Esophagus squamous epithelium (tissue), 4 donors: ENCODE data around the gene CEBPB.

Experiments used
- POLR2A ChIP-seq, 4 donors: fragments of 450-650 bp; IDR thresholded peaks; one replicate each; pipeline ENCODE4 v1.6.1; 2017; ENCODE audit warnings: antibody characterized with exemption in 4 of 4, mild to moderate bottlenecking in 4 of 4, moderate library complexity in 3 of 4
- TF ChIP-seq, protein P1 (sequence below), 6 experiments: fragments of 450-650 bp in 4 of 6; fragments of 200-600 bp in 2 of 6; sonication (generic) in 2 of 6; IDR thresholded peaks; one replicate each; pipeline ENCODE4 v1.5.1; 2016 to 2019; ENCODE audit warnings: antibody characterized with exemption in 6 of 6, mild to moderate bottlenecking in 4 of 6, moderate library complexity in 4 of 6

DNA sequence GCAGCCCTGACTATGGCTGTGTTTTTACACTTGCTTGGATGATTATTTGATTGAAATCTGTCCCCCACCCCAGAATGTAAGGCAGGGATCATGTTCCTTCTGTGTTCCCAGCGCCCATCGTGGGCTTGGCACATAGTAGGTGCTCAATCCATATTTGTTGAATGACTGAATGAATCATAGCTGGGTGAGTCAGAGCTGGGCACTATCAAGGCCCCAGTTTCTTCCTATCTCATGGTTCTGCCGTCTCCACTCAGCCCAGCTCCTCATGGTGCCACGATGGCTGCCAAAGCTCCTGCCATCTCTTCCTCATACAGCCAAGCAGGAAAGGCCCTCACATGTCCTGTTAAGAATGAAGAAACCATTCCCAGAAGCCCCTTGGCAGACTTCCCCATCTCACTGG lies 29.0 kb downstream of the CEBPB start:
- TF ChIP-seq, protein P1, sequence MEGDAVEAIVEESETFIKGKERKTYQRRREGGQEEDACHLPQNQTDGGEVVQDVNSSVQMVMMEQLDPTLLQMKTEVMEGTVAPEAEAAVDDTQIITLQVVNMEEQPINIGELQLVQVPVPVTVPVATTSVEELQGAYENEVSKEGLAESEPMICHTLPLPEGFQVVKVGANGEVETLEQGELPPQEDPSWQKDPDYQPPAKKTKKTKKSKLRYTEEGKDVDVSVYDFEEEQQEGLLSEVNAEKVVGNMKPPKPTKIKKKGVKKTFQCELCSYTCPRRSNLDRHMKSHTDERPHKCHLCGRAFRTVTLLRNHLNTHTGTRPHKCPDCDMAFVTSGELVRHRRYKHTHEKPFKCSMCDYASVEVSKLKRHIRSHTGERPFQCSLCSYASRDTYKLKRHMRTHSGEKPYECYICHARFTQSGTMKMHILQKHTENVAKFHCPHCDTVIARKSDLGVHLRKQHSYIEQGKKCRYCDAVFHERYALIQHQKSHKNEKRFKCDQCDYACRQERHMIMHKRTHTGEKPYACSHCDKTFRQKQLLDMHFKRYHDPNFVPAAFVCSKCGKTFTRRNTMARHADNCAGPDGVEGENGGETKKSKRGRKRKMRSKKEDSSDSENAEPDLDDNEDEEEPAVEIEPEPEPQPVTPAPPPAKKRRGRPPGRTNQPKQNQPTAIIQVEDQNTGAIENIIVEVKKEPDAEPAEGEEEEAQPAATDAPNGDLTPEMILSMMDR (IDR thresholded peaks at IDR 0.05) = no peak
- no peak for TF ChIP-seq POLR2A (IDR thresholded peaks at IDR 0.05)
